ENCODE data around the gene SYNDIG1L.

The SYNDIG1L gene

DNA sequence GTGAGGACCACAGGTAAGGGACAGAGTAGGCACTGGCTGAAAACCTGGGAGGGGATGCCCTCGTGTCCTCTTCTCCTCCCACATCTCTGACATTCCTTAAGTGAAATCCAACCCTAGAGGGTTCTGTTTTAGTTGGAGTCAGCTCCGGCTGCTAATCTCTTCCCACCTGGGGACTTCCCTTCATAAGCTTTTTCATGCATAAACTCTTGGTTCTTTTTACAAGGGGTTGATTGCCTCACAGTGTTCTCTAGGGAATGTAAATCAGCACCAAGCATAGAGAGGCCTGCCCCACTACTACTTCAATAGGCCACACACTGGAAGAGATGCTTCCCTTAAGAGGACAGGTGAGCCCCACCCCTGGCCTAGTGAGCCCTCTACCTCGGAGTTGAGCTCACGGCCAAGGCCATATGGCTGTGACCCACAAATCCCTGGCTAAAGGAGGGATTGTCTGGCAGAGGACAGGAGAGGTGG, 3.2 kb upstream of the SYNDIG1L start:
- DNase-seq = no peak

DNA sequence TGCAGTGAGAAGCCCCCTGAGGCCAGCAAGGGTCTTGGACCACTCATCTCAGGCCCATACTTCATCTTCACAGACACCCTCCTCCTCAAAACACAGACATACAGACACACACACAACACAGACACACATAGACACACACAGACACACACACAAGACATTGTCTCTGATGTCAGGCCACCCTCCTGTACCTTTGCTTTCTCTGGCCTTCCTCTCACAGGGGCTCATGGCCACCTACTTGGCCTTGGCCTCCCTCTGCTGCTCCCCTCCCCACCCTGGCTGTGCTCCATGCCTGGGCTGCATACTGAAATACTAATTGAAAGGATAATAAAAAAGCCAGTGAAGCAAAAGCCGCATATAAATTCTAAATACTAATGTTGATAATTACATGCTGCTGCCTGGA, 1.6 kb upstream of the SYNDIG1L start:
- no peak for DNase-seq

DNA sequence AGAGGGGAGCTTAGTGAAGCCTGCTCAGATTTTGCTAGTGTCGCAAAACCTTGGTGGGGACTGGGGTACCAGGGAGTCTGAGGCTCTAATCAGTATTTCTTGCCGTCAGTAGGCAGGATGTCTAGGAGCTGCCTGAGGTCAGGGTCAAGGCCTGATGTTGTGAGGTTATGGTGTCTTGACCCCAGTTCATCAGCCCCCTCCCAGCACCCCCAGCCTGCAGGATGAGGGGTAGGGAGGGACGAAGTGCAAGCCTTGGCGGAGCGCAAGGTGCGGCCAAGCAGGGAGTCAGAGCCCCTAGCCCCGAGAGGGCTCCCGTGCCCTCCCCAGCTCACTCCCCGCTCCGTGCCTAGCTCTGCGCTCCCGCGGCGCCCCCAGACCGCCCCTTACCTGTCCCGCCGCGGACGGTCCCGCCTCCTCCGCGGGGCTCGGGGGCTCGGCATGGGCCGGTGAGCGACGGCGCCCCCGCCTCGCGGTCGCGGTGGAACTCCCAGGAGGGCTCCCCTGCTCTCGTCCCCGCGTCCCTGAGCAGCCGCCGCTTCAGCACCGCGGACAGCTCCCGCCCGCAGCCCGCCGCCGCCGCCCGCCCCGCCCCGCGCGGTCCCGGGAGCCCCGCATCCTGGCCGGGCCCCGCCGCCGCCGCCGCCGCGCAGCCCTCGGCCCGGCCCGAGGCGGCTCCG, 347 bp downstream of the SYNDIG1L start:
- peak; percentile 25 for DNase-seq

DNA sequence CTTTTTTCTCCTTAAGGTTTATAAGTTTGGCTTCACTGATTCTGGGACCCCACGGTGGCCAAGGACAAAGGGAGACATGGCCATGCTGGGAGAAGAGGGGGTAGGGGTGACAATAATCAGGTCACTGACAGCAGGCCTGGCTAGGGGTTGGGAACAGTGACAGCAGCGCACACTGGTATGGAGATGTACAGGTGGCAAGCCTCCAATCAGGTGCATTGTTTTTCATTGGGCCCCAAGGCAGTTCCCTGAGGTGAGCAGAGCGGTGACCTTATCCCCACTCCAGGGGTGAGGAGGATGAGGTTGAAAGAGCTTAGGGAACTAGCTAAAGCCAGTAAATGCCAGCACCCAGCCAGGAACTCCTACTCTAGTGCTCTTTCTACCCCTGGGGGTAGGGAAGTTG, 1.4 kb downstream of the SYNDIG1L start:
- DNase-seq = no peak

DNA sequence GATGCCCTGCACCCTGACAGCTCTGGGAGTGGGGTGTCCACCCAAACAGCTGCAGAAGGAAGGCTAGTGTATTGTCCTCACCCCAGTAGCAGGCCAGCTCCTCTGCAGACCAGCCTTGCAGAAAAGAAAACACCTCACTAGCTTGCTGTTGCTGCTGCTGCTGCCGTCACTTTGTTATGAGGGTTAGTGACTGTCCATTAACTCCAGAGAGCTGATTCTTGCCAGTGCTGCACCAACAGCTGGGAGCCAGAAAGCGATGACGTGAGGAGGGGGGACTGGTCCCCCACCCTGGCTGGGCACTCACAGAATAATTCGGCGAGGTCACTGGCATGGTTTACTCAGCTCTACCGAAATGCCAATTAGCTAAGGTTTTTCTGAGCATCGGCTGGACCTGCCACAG, 2.8 kb downstream of the SYNDIG1L start:
- no peak for DNase-seq

DNA sequence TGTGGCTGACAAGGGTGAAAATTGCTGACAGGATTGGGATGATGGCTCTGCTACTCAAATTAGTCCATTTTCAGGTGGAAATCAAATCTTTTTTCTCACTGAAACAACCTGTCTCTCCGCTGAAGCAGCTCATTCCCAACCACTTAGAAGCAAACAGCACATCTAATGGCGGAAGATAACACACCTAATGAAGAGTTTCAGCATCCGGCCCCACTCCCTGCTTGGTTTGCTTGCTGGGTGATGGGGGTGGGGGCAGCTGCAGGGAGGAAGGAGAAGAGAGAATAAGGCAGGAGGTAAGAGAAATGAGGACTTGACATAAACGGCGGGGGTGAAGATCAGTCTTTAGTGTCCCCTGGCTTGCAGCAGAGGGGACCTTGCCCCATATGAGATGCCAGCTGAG, 4.0 kb downstream of the SYNDIG1L start:
- no peak for DNase-seq

DNA sequence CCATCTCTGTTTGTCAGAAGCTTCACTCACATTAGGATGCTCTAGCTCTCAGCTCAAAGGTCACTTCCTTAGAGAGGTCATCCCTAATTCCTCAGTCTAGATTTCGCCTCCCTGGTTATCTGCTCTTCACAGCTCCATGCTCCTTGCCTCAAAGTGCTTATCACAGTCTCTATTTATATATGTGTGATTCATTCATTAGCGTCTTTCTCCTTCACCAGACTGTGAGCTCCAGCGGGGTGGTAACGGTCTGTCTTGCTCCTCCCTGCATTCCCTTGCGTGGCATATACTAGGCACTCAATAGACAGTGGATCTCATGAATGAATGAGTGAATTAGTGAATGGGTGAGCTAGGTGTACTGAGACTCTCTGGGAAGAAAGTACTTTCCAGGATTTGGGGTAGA, 6.9 kb downstream of the SYNDIG1L start:
- no peak for DNase-seq

DNA sequence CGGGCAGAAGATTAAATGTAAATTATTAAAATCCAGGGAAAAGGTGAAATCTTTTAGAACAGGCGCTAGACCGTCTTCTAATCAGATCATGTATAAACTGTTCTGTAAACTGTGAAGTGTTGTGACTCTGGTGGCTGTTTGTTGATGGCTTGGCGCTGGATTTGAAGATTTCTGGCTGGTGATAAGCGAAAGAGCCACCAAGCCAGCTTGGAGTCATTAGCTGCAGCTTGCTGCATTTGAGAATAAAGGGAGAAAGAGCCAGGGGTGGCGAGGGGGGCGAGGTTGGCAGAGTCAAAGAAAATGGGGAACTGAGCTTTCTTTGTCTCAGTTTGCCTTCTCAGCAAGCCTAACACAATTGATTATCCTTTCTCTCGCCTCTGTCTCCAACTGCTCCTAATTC, 8.0 kb downstream of the SYNDIG1L start:
- no peak for DNase-seq

DNA sequence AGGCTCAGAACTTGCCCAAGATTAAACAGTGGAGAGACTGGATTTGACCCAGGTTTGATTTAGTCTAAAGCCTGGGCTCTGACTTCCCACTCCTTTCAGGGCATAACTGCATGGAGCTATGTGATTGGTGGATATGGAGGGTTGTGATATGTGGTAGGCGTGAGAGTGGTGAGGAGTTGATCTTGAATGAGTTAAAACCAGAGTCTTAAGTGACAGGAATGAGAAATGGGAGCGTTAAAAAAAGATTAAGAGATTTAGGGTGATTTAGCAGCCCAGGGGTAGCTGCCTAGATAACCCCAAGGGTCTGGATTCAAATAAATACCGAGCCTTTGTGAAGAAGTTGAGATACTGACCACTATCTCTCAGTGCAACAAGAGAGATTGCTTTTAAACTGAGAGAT, 8.4 kb downstream of the SYNDIG1L start:
- DNase-seq = no peak

DNA sequence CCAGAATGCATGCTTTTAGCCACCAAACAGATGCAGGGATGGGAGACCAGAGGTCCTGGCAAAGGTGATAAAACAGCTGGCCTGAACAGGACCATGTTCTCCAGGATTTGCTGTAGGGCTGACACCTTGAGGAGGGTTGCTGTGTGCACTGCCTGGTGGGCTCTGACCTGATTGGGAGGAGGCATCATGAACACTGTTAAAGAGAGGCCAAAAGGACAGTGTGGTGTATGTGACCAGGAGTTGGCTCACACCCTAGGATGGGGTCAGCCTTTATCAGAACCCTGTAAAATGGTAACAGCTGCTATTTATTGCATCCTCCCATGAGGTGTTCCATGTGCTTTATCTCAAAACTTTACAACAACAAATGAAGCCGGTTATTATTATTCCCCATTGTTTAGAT, 8.8 kb downstream of the SYNDIG1L start:
- no peak for DNase-seq

DNA sequence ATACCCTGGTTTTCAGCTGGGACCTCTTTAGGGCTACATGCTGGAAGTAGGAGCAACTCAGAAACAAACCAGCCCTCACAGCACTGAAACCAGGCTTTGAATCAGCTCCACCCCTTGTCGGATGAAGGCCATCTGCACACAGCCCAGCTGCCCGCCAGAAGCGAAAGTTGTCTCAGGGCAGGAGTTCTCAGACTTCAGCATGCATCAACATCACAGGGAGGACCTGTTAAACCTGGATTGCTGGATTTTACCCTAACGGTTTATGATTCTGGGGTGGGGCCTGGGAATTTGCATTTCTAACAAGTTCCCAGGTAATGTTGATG, 10.9 kb downstream of the SYNDIG1L start:
- no peak for DNase-seq

DNA sequence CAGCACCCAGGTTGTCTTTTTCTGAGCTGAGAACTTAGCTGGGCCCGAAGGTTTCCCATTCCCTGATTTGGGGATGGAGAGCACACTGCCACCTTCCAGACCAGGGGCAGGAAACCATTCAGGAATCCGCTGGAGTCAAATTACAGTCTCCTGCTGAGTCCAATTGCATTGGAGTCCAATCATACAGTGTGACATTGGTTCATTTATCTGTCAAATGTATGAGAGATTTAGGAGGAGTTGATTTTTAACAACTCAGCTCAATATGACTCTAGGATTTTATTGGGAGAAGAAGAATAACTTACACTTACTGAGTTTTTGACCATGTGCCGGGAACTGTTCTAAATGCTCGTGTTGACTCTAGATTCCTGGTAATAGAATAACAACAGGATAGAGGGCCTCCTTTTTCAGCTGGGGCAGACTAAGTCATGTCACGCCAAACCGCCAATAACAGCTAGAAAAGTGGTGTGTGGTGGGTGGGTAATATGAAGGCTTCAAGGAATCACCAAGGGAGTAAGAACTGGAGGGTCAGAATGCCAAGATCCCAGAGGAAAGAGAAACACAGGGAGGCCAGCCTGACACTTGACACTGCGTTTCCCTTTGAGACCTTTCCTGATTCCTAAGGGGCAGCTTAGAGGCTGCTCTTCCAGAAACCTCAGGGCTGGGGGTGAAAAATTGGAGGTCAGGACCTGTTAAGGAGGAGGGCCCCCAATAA, 11.5 kb downstream of the SYNDIG1L start:
- DNase-seq = no peak

DNA sequence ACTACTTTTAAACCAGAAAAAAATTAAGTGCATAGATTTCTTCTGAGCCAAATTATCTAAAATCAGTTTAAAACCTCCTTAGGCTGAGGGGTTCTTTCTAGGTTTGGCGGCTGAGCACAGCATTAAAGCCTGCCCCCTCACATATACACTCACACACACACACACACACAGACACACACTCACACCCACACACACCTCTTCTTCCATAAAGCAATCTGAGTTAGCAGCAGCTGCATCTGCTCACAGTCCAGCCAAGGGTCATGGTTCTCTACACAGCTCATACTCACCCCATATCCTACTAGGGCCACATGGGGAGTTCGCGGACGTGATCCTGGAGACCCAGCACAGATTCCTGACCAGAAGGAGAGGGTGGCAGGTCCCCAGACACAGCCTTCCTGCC, 12.4 kb downstream of the SYNDIG1L start:
- no peak for DNase-seq

DNA sequence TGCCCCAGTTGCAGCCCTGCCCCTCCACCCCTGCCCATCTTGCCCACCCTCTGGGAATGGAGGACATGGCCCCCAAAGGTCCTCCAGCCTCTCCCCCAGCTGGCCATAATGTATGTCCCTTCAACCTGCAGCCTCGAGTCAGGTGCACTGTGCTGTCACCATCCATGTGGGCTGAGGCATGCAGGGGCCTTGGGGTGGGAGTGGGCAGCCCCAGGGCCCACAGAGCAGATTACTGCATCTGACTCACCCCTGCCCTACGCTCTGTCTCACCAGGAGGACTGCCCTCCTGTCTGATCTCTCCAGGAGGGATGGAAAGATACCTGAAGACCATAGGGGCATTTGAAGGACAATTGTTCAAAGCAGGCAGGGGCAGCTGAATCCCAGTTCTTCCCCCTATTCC, 13.3 kb downstream of the SYNDIG1L start:
- no peak for DNase-seq

DNA sequence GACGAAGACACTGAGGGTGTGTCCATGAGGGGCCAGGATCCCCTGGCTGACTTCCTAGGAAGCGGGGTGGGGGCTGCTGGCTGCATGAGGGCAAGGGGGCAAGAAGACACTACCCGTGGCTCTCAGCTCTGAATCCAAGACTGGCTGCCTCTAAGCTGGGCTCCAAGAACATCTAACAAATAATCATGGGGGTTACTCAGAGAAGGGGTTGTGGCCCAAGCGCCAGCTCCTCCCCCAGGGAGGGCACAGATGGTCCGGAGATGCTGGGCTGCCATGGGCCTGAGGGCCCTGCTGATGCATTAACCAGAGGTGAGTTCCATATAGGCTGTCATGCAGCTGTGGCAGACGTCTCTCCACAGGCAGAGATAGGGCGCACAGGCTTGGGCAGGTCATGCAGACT, 14.3 kb downstream of the SYNDIG1L start:
- no peak for DNase-seq

DNA sequence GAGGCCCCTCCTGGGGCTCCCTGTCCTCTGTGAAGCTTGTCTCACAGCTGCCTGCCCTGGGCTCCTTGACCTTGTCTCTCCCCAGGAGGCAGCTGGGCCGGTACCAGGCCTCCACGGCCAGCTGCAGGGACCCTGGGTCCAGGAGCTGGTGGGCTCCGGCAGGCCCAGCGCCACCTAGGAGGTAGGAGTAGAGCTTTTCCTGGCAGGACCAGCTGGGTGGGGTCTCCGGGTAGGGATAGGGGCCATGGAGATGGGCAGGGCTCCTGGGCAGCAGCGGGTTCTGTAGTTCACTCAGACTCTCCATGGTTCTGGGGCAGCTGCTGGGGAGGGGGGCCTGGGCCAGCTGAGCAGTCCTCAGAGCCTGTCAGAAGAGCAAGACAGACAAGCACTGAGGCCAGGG, 16.6 kb downstream of the SYNDIG1L start:
- no peak for DNase-seq

DNA sequence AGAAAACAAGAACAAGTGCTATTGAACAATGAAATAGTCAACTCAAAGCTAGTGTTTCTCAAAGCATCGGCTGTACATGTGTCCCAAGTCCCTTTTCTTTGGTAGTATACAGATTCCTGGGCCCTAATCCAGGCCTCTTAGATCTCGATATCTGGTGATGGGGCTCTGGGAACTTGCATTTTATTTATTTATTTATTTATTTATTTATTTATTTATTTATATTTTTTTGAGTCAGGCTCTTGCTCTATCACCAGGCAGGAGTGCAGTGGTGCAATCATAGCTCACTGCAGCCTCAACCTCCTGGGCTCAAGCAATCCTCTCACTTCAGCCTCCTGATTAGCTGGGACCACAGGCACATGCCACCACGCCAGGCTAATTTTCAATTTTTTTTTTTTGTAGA, 17.1 kb downstream of the SYNDIG1L start:
- DNase-seq = no peak

DNA sequence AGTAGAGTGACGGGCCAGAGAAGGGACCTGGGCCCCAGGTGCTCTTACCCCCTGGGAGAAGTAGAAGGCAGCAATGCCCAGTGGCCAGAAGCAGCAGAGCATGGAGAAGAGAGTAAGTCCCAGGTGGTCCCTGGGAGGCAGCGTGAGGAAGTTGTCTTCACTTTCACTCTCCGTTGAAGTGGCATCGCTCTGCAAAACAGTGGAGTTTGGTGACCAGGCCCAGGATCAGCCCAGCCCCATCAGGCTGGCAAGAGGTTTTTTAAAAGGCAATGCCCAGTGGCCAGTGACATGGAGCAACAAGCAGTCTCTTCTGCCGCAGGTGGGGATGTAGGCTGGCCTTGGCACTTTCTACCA, 18.2 kb downstream of the SYNDIG1L start:
- no peak for DNase-seq

DNA sequence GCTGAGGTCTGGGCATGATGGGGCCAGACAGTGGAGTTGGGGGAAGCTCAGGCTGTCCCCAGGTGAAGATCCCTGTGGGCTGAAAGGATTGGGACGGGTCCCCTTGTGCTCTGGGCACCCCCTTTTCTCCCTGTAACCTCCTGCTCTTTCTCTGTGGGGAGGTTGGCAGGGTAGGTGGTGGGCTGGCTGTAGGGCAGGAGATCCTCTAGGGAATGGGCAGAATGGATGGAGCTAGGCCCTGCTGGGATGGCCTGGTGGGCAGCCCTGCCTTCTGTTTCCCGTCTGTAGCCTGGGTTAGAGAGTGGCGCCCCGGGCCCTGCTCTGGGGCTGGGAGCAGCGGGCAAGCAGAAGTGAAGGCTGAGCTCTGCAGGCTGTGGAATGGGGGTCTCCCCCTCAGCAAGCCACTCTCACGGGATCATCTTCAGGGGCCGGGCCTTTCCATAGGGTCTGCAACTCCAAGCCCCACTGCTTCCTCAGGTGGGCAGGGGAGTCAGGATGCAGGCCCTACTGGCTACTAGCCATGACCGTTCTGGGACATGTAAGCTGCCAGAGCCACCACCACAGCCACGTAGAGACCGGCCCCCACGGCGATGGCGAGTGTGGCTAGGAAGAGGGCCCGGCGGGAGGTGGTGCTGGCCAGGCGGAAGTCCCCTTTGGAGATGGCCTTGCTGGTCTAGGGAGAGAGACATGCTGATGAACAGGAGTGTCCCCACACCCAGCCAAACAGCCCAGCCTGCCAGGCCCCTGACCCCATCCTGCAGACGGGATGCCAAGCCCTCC, 18.8 kb downstream of the SYNDIG1L start:
- no peak for DNase-seq

DNA sequence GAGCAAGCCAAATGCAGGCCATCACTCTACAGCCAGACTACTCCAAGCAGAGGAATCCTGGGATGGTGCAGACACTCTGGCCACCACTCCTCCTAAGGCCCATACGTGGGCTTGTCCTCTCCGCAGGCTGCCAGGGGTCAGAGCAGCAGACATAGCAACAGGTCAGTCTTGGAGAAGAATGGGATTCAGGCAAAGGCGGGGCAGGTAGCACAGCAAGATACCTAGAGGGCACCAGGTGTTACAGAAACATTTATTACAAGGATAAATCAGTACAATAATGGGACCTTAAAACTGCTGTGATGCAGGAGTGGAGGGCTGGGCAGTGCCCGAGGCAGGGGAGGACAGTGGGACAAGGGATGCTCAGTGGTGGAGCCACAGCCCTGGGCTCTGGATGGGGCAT, 20.3 kb downstream of the SYNDIG1L start:
- no peak for DNase-seq

DNA sequence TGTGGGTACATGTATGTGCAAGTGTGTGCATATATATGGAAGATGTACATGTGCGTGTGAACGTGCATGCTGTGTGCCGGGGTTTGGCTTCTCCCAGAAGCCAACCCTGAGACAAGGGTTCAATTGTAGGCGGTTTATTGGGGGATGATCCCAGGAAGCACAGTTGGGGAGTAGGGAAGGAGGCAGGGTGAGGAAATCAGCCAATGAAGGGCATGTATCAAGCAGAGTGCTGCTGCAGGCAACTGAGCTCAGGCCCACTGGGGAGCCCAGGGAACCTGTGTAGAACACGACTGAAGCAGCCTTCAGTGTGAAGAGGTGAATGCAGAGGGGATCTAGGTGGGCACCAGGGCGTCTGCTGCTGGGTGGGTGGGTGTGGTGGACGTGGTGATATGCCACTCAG, 21.6 kb downstream of the SYNDIG1L start:
- DNase-seq = no peak

DNA sequence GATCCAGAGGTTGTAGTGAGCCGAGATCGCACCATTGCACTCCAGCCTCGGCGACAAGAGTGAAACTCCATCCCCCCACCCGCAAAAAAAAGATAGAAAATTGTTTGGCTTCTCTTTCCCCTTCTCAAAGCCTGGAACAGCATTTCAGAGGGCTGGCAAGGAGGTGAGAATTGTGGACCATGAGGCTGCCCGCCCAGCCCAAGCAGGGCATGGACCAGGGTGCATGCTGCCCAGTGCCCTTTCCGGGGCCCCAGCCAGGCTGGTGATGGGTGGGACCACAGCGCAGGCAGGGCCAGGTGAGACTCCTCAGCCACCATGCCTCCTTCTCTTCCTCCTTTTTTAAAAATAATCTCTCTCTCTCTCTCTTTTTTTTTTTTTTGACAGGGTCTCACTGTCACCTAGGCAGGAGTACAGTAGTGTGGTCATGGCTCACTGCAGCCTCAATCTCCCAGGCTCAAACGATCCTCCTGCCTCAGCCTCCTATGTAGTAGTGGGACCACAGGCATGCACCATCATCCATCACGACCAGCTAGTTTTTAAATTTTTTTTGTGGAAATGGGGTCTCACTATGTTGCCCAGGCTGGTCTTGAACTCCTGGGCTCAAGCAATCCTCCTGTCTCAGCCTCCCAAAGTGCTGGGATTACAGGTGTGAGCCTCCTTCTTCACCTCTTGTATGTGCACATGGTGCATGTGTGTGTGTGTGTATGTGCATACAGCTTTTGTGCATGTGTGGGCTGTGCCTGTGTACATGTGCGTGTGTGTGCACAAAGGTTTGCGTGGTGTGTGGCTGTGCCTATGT, 22.2 kb downstream of the SYNDIG1L start:
- DNase-seq = no peak

All from CD4-positive, alpha-beta T cell treated with Interleukin-15 for 1 hour (primary cell).